ENCODE results near the gene SNAPC1.

DNA sequence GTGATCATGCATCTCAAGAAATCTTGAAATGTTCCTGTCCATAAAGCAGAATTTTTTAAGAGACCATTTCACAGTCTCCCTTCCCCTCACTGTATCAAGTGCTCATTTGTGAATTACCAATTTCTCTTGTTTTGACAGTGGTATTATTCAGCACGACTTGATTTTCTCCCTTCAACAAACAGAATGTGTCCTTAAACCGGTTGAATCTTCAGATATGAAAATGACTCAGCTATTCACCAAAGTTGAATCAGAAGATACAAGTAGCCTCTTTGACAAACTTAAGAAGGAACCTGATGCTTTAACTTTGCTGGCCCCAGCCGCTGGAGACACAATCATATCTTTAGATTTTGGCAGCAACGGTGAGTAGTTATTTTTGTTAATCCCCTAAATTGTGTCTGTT lies 25.5 kb upstream of the SNAPC1 start:
- TF ChIP-seq POLR2AphosphoS5 (IDR thresholded peaks at IDR 0.05; ENCODE audit: low read depth, low read length) (no peak), SIN3A (IDR thresholded peaks at IDR 0.05; ENCODE audit: borderline replicate concordance, insufficient read depth, low read depth, low read length) (no peak), TCF7L2 (IDR thresholded peaks at IDR 0.05; ENCODE audit: low read depth, low read length) (no peak)
